GM18505 (cell line): ENCODE data around the gene ARHGAP8.

Experiments used
- ATAC-seq: cut with Tn5 transposase; IDR thresholded peaks from one replicate; pipeline ENCODE4 v1.9.1; 2021; ENCODE audit not compliant: unreplicated experiment
- POLR2A ChIP-seq: IDR thresholded peaks from 4 replicates; pipeline ENCODE4 v1.6.1; 2011; ENCODE audit warnings: borderline replicate concordance; ENCODE audit not compliant: insufficient read depth, insufficient read length; ENCODE audit errors: extremely low read depth

ARHGAP8 gene

DNA sequence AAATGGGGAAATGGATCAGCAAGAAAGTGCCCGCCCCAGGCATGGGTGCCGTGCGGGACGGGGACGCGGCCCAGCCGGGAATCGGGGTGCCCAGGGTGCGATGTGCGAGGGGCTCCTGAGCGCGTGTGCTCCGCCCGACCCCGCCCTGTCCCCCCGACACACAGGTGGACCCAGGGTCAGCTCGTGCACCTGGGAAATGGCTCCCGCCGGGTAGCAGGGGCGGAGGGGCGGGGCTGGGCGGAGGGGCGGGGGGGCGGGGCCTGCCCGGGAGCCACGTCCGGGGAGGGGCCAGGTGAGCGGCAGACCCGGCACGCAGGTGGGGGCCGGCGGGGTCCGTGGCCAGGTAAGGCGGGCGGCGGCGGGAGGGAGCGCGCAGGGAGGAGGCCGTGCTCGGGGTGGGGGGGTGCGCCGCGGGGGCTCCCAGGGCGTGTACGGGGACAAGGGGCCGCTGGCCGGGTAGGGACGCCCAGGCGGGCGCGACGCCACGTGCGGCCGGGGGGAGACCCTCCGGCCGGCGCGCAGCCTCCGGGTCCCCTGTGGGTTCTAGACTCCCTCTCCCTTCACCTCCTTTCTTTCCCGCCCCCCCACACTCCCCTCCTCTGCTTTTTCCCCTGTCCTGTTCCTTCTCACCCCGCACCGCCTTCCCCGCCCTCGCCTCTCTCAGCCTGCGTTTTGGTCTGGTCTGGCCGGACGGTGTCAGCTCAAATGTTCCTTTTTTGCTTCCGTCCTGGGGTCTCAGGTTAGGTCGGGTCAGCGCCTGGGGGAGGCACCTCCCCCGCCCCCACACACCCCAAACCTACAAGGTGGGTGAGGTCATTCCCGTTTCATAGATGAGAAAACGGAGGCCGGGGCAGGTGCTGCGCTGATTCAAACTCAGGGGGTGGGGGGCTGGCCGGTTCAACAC is at the start of gene ARHGAP8:
ARHGAP8 (plus strand) TSS at position 291 of the 904 bp plus-strand sequence. CDS start 33,953 bp downstream, outside the sequence.
- ATAC-seq = no peak
- no peak for TF ChIP-seq POLR2A

GRCh38 chr22:44703255-44703870 is 49.0 kb upstream of the ARHGAP8 start:
- TF ChIP-seq POLR2A = no peak
- no peak for ATAC-seq

GRCh38 chr22:44704159-44705021 is 48.0 kb upstream of the ARHGAP8 start:
- TF ChIP-seq POLR2A = no peak

GRCh38 chr22:44705022-44705297 is 47.4 kb upstream of the ARHGAP8 start:
- no peak for TF ChIP-seq POLR2A
- ATAC-seq = no peak

More at GRCh38 chr22:44704159-44705021, 48.0 kb upstream of the ARHGAP8 start:
- ATAC-seq = no peak

DNA sequence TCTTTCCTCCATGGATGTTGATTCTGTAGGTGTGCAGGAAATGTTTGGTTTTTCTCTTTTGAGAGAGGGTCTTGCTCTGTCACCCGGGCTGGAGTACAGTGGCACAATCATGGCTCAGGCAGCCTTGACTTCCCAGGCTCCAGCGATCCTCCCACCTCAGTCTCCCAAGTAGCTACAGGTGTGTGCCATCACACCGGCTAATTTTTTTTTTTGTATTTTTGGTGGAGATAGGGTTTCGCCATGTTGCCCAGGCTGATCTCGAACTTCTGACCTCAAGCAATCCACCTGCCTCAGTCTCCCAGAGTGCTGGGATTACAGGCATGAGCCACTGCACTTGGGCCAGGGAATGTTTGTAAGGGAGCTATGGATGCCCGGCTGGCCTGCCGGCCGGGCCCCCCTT is 45.9 kb upstream of the ARHGAP8 start:
- no peak for TF ChIP-seq POLR2A
- no peak for ATAC-seq

GRCh38 chr22:44707178-44707577 is 45.2 kb upstream of the ARHGAP8 start:
- TF ChIP-seq POLR2A = no peak

GRCh38 chr22:44707752-44708151 is 44.6 kb upstream of the ARHGAP8 start:
- TF ChIP-seq POLR2A = no peak
- no peak for ATAC-seq

More at GRCh38 chr22:44707178-44707577, 45.2 kb upstream of the ARHGAP8 start:
- no peak for ATAC-seq

DNA sequence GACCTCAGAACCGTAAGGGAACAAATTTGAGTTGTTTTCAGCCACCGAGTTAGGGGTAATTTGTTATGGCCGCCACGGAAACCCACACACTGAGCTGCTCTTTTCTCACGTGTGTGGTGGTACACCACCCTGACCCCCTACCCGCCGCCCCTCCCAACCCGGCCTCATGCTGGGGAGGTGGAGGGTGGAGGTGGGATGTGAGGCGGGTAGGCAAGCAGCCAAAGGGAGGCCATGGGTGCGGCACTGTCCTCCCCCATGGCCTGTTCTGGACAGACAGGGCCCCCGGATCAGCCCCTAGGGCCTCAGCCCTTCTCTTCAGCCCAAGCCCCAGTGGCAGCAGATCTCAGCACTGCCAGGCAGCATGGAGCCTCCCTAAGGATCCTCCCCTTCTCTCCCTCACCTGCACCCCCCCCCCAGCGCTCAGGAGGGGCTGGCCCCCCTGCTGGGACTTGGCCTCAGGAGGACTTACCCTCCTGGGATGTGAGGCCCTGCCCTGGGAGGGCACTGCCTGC is 42.4 kb upstream of the ARHGAP8 start:
- no peak for TF ChIP-seq POLR2A
- ATAC-seq = no peak

GRCh38 chr22:44710474-44711240 is 41.7 kb upstream of the ARHGAP8 start:
- ATAC-seq = no peak
- TF ChIP-seq POLR2A = no peak

- no peak for TF ChIP-seq POLR2A
- ATAC-seq = no peak
Observed at GRCh38 chr22:44711241-44711560, 41.2 kb upstream of the ARHGAP8 start.

DNA sequence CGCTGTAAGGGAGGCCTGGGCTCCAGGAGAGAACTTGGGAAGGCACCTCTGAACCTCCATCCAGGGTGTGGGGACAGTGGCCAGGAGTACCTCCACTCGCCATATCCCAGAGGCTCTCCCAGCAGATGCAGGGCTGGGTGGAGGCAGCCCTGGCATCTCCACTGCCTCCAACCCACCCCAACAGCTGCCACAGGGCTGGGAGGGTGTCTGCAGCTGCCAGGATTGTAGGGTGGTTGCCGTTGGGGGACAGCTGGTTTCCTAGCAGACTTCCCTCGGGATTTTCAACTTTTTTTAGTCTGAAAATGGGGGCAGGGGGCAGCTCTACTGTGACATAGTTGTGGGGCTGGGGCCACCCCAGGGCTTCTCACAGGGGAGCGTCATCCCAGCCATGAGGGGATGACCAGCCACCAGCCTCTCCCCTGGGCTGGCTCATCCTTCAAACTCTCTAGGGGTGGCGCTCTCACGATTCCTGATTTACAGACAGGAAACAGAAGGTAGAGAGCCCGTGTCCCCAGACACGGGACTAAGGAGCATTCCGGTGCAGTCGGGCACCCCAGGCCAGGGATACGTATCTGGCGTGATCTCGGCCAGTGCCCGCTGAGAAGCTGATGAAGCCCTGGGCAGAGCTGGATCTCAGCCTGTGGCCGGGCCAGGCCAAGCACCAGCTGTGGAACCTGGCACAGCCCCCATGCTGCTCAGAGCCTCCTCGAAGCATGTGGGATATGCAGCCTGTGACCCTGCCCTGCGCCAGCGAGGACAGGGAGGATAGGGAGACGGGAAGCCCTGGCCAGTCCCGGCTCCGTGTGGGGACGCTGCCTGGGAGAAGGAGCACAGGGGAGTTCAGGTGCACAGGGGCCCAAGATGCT is 40.5 kb upstream of the ARHGAP8 start:
- ATAC-seq = no peak
- no peak for TF ChIP-seq POLR2A

GRCh38 chr22:44712962-44713361 is 39.4 kb upstream of the ARHGAP8 start:
- TF ChIP-seq POLR2A = no peak
- ATAC-seq = no peak

GRCh38 chr22:44714703-44715350 is 37.5 kb upstream of the ARHGAP8 start:
- no peak for ATAC-seq
- no peak for TF ChIP-seq POLR2A
